AG04449 (cell line): ENCODE data around the gene KLHDC7A.

ENCODE experiments used
- CTCF ChIA-PET: fragments of 350-600 bp; formaldehyde crosslinking; extraction: SDS; loops from one replicate; lab custom pipeline; 2021; ENCODE audit warnings: antibody characterized with exemption; lab: Yijun Ruan, JAX
- POLR2A ChIA-PET: fragments of 400-600, 350-600 bp; formaldehyde crosslinking; extraction: SDS; loops from one replicate; lab custom pipeline; 2020; ENCODE audit warnings: antibody characterized with exemption, inconsistent platforms; lab: Yijun Ruan, JAX
- DNase-seq: peaks from one replicate; pipeline ENCODE4 v3.0.0-alpha.2; 2010; ENCODE audit warnings: low read depth, low spot score
- H3K4me3 ChIP-seq: 2 replicates; pipeline ENCODE4 v1.5.1; 2011; ENCODE audit warnings: low read depth, mild to moderate bottlenecking, control low read depth, low read length
- TF ChIP-seq, protein P1 (sequence below): IDR thresholded peaks from one replicate; pipeline ENCODE4 v1.5.1; 2011; ENCODE audit warnings: mild to moderate bottlenecking, moderate library complexity, low read length, control low read depth, inconsistent platforms; ENCODE audit not compliant: insufficient read depth; ENCODE audit errors: missing control alignments

KLHDC7A gene

DNA sequence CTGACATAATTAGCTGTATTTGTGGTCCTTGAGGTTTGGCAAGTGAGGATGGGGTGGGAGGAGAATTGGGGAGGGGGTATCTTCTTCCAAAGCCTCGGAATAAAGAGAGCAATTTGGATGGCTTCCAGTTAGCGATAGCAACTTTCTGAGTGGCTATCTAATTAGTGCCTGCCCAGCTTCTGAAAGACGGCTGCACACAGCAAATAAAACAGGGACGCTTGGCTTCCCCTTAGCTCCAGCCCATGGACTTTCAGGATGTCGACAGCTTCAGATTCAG lies 31.1 kb downstream of the KLHDC7A start:
- CTCF ChIA-PET = no interaction called here
- no peak for DNase-seq
- TF ChIP-seq, protein P1, sequence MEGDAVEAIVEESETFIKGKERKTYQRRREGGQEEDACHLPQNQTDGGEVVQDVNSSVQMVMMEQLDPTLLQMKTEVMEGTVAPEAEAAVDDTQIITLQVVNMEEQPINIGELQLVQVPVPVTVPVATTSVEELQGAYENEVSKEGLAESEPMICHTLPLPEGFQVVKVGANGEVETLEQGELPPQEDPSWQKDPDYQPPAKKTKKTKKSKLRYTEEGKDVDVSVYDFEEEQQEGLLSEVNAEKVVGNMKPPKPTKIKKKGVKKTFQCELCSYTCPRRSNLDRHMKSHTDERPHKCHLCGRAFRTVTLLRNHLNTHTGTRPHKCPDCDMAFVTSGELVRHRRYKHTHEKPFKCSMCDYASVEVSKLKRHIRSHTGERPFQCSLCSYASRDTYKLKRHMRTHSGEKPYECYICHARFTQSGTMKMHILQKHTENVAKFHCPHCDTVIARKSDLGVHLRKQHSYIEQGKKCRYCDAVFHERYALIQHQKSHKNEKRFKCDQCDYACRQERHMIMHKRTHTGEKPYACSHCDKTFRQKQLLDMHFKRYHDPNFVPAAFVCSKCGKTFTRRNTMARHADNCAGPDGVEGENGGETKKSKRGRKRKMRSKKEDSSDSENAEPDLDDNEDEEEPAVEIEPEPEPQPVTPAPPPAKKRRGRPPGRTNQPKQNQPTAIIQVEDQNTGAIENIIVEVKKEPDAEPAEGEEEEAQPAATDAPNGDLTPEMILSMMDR = no peak
- no peak overlapping the region for H3K4me3 ChIP-seq
- POLR2A ChIA-PET = no interaction called here

DNA sequence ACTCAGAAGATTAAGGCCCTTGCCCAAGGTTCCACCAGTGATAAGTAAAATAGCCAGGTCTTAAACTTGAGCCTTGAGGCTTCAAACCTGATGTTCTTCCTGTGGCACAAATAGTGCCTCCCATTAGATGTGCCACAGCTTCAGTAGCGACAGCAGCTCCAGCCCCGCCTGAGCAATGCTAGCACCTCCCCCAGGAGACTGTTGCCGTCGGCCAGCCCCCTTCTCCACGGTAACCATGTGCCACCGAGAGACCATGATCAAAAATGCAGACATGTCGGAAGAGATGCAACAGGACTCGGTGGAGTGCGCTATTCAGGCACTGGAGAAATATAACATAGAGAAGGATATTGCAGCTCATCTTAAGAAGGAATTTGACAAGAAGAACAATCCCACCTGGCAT lies 32.2 kb downstream of the KLHDC7A start:
- CTCF ChIA-PET = no interaction called here
- no peak overlapping the region for H3K4me3 ChIP-seq

DNA sequence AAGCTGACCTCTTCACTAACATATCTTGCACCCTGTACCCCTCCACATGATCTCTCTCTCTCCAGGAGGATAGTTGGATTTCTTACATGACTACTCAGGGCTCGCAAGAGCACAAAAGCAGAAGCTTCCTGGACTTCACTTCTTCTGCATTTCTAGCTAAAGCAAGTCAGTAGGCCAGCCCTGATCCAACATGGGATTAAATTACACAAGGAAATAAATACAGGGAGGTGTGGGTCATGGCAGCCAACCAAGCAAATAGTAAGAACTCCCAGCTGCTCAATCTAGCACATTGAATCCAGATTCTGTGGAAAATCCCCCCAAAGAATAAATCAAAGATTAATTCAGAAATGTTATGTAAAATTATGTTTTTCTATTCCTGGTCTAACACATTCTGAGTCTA lies 33.3 kb downstream of the KLHDC7A start:
- DNase-seq = no peak
- TF ChIP-seq, protein P1 = no peak
- ChIA-PET POLR2A (no interaction called here), CTCF (no interaction called here)
- no peak overlapping the region for H3K4me3 ChIP-seq

More for the DNA sequence above, 32.2 kb downstream of the KLHDC7A start:
- TF ChIP-seq, protein P1 = no peak
- POLR2A ChIA-PET = no interaction called here
- DNase-seq = no peak

DNA sequence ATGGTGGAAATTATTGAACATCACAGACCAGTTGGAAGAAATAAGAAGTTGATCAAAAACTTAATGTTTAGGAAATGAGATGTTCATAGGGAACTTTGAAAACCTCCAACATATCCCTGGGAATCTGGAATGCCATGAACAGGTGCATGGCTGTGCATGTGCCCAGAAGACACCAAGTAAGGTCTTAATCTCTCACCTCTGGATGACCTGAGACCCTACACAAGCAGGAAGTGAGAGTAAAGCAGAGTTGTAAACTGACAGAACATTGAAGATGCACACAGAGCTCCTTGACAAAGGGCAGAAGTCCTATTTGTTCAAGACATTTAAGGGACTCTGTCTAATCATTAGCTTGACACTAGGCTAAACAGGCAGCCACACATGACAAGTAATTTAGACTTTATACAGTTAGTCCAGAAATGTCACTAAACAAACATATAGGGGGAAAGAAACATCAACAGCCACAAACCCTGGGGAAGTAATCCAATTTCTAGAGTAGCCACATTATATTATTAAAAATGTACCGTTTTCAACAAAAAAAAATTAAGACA lies 34.5 kb downstream of the KLHDC7A start:
- no peak overlapping the region for H3K4me3 ChIP-seq
- DNase-seq = no peak
- CTCF ChIA-PET = no interaction called here
- POLR2A ChIA-PET = no interaction called here
- TF ChIP-seq, protein P1 = no peak

DNA sequence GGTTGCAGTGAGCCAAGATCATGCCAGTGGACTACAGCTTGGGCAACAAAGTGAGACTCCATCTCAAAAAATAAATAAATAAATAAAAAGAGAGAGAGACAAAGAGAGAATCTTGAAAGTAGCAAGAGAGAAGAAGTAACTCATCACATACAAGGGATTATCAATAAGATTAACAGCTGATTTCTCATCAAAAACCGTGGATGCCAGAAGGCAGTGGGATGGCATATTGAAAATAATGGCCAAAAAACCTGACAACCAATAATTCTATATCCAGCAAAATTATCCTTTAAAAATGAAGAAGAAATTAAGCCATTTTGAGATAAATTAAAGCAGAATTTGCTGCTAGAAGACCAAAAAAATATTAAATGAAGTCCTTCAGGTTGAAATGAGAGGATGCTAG lies 35.7 kb downstream of the KLHDC7A start:
- TF ChIP-seq, protein P1 = no peak
- no peak for DNase-seq
- CTCF ChIA-PET = no interaction called here
- POLR2A ChIA-PET = no interaction called here
- no peak overlapping the region for H3K4me3 ChIP-seq

DNA sequence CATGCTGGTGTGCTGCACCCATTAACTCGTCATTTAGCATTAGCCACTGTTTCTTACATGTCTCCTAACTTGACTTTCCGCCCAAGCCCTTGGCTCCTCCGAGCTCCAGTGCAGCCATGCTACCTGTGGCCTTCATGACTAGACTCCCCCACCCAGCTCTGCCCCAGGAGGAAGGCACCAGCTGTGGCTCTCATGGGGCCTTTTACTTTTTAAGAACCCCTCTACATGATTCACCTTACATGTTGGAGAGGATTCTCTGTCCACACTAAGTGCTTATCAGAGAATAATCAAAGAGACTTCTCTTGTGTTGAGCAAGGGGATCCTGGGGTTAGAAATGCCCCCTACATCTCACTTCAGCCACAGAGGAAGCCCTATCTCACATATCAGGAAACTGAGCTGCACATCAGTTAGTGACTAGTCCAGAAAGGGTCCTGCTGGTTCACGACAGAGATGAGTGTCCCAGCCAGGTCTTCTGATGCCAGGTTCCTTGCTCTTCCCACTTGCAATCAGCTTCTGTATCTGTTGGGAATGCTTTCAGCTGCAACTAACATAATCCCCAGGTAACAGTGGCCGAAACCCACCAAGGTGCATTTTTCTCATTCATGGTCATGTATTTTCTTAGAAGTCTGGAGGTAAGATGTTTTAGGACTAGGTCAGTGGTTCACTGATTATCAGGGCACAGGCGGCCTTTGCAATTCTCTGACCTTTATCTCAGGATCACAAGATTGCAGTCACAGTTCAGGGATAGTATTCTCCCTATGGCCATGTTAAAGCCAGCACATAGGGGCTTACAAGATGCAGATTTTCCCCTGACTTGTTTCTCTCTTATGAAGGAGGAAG lies 45.9 kb downstream of the KLHDC7A start:
- H3K4me3 ChIP-seq = no peak overlapping the region
- CTCF ChIA-PET = no interaction called here
- POLR2A ChIA-PET = no interaction called here
- no peak for DNase-seq
- TF ChIP-seq, protein P1 = no peak
